Body of pancreas (tissue), 4 donors: ENCODE results near the gene NHLH1.

Source experiments
- POLR2A ChIP-seq, 3 donors: fragments of 450-650 bp; IDR thresholded peaks; one replicate each; pipeline ENCODE4 v1.6.1; 2016; ENCODE audit warnings: antibody characterized with exemption in 3 of 3, mild to moderate bottlenecking in 2 of 3
- TF ChIP-seq, protein P1 (sequence below), 7 experiments: fragments of 450-650 bp in 4 of 7; fragments of 200-600 bp in 3 of 7; sonication (generic) in 3 of 7; IDR thresholded peaks; one replicate each; pipeline ENCODE4 v1.5.1; 2016 to 2019; ENCODE audit warnings: antibody characterized with exemption in 7 of 7

- TF ChIP-seq, protein P1, sequence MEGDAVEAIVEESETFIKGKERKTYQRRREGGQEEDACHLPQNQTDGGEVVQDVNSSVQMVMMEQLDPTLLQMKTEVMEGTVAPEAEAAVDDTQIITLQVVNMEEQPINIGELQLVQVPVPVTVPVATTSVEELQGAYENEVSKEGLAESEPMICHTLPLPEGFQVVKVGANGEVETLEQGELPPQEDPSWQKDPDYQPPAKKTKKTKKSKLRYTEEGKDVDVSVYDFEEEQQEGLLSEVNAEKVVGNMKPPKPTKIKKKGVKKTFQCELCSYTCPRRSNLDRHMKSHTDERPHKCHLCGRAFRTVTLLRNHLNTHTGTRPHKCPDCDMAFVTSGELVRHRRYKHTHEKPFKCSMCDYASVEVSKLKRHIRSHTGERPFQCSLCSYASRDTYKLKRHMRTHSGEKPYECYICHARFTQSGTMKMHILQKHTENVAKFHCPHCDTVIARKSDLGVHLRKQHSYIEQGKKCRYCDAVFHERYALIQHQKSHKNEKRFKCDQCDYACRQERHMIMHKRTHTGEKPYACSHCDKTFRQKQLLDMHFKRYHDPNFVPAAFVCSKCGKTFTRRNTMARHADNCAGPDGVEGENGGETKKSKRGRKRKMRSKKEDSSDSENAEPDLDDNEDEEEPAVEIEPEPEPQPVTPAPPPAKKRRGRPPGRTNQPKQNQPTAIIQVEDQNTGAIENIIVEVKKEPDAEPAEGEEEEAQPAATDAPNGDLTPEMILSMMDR (IDR thresholded peaks at IDR 0.05) = no peak
- TF ChIP-seq POLR2A (IDR thresholded peaks at IDR 0.05) = no peak
These were observed 54.3 kb downstream of the NHLH1 start for GRCh38 chr1:160420881-160421842.
